WTC11 (cell line): ENCODE results near the gene AFF3.

Experiments
- ATF1 ChIP-seq: sonication (generic); formaldehyde crosslinking; IDR thresholded peaks from 2 replicates; pipeline ENCODE4 v1.8.1; 2023; ENCODE audit warnings: mild to moderate bottlenecking, moderate library complexity, missing genetic modification reagents
- IRF2 ChIP-seq: sonication (generic); formaldehyde crosslinking; IDR thresholded peaks from 2 replicates; pipeline ENCODE4 v1.8.0; 2022; ENCODE audit warnings: low read depth, missing genetic modification reagents, borderline replicate concordance
- TCF7 ChIP-seq: sonication (generic); formaldehyde crosslinking; IDR thresholded peaks from 2 replicates; pipeline ENCODE4 v1.8.0; 2022; ENCODE audit warnings: mild to moderate bottlenecking, low read depth, missing genetic modification reagents, moderate library complexity
- TP53 ChIP-seq: sonication (generic); formaldehyde crosslinking; IDR thresholded peaks from 2 replicates; pipeline ENCODE4 v1.8.1; 2023; ENCODE audit warnings: mild to moderate bottlenecking, missing genetic modification reagents
- TF ChIP-seq, protein P1 (sequence below): fragments of 200-600 bp; IDR thresholded peaks from 2 replicates; pipeline ENCODE4 v1.8.0; 2022; ENCODE audit warnings: antibody characterized with exemption
- TF ChIP-seq, protein P2 (sequence below): sonication (generic); formaldehyde crosslinking; IDR thresholded peaks from 2 replicates; pipeline ENCODE4 v1.8.0; 2022; ENCODE audit warnings: mild to moderate bottlenecking, missing genetic modification reagents
- TF ChIP-seq, protein P3 (sequence below): sonication (generic); formaldehyde crosslinking; IDR thresholded peaks from 2 replicates; pipeline ENCODE4 v1.8.1; 2023; ENCODE audit warnings: mild to moderate bottlenecking, missing genetic modification reagents

DNA sequence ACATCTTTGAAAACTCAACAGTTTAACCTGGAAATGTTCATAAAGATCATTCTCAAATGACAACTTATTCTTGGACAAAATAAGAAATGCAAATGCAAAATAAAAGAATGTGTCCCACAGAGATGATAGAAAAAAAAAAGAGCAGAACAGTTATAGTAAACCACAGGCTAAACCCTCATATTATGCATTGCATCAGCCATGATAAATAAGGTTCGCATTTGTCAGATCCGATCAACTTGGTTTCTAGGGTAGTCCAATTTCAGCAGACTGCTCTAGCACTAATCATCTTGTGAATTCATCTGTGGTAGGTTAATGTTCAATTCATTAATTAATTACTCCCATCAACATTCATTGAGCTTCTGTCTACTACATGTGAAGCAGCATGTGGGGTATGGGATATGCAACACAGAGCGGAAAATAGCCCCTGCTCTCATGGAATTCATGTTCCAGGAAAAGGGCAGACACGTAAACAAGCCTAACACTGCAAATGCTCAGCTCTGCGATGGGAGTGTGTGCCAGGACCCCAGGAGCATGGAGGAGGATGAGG lies 336.4 kb downstream of the AFF3 start:
- TF ChIP-seq, protein P1, sequence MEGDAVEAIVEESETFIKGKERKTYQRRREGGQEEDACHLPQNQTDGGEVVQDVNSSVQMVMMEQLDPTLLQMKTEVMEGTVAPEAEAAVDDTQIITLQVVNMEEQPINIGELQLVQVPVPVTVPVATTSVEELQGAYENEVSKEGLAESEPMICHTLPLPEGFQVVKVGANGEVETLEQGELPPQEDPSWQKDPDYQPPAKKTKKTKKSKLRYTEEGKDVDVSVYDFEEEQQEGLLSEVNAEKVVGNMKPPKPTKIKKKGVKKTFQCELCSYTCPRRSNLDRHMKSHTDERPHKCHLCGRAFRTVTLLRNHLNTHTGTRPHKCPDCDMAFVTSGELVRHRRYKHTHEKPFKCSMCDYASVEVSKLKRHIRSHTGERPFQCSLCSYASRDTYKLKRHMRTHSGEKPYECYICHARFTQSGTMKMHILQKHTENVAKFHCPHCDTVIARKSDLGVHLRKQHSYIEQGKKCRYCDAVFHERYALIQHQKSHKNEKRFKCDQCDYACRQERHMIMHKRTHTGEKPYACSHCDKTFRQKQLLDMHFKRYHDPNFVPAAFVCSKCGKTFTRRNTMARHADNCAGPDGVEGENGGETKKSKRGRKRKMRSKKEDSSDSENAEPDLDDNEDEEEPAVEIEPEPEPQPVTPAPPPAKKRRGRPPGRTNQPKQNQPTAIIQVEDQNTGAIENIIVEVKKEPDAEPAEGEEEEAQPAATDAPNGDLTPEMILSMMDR, result no peak
- TF ChIP-seq IRF2 (CRISPR knock-in tag) (no peak), ATF1 (no peak), TP53 (CRISPR knock-in tag) (no peak), TCF7 (CRISPR knock-in tag) (no peak)
- TF ChIP-seq, protein P2, sequence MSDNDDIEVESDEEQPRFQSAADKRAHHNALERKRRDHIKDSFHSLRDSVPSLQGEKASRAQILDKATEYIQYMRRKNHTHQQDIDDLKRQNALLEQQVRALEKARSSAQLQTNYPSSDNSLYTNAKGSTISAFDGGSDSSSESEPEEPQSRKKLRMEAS (CRISPR knock-in tag), result no peak
- TF ChIP-seq, protein P3, sequence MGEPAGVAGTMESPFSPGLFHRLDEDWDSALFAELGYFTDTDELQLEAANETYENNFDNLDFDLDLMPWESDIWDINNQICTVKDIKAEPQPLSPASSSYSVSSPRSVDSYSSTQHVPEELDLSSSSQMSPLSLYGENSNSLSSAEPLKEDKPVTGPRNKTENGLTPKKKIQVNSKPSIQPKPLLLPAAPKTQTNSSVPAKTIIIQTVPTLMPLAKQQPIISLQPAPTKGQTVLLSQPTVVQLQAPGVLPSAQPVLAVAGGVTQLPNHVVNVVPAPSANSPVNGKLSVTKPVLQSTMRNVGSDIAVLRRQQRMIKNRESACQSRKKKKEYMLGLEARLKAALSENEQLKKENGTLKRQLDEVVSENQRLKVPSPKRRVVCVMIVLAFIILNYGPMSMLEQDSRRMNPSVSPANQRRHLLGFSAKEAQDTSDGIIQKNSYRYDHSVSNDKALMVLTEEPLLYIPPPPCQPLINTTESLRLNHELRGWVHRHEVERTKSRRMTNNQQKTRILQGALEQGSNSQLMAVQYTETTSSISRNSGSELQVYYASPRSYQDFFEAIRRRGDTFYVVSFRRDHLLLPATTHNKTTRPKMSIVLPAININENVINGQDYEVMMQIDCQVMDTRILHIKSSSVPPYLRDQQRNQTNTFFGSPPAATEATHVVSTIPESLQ (CRISPR knock-in tag), result no peak
